ENCODE results near the gene CD28.

GRCh38 chr2:203670939-203671338 lies 35.5 kb upstream of the CD28 start:
- no peak for TF ChIP-seq CTCF (IDR thresholded peaks at IDR 0.05; ENCODE audit: borderline replicate concordance, extremely low read depth, low read length, poor library complexity, severe bottlenecking)
- TF ChIP-seq EZH2 (IDR thresholded peaks at IDR 0.05; ENCODE audit: borderline replicate concordance, low read depth, low read length, severe bottlenecking) = no peak

Data from DND-41 (cell line).